WERI-Rb-1 (cell line): Measurements from ENCODE around the gene MUSK.

Experiments
- DNase-seq: peaks from one replicate; pipeline ENCODE4 v3.0.0-alpha.2; 2020
- H3K27ac ChIP-seq: fragments of 250-450 bp; sonication (Bioruptor Pico); 2 replicates; pipeline ENCODE4 v1.5.1; 2020; ENCODE audit warnings: mild to moderate bottlenecking, moderate library complexity
- H3K27me3 ChIP-seq: fragments of 250-450 bp; sonication (Bioruptor Pico); 2 replicates; pipeline ENCODE4 v1.5.1; 2021; ENCODE audit warnings: mild to moderate bottlenecking, low read depth, moderate library complexity; ENCODE audit not compliant: insufficient read depth, severe bottlenecking
- H3K36me3 ChIP-seq: fragments of 250-450 bp; sonication (Bioruptor Pico); 2 replicates; pipeline ENCODE4 v1.5.1; 2020; ENCODE audit warnings: mild to moderate bottlenecking, moderate library complexity
- H3K4me3 ChIP-seq: 2 replicates; pipeline ENCODE4 v1.5.1; 2011; ENCODE audit warnings: low read depth, mild to moderate bottlenecking, control low read depth, low read length
- H3K9me3 ChIP-seq: fragments of 250-450 bp; sonication (Bioruptor Pico); 2 replicates; pipeline ENCODE4 v1.5.1; 2021; ENCODE audit warnings: mild to moderate bottlenecking, moderate library complexity; ENCODE audit not compliant: severe bottlenecking
- TF ChIP-seq, protein P1 (sequence below): IDR thresholded peaks from 2 replicates; pipeline ENCODE4 v1.5.1; 2011; ENCODE audit warnings: low read depth, mild to moderate bottlenecking, control low read depth, inconsistent platforms, low read length

MUSK gene

DNA sequence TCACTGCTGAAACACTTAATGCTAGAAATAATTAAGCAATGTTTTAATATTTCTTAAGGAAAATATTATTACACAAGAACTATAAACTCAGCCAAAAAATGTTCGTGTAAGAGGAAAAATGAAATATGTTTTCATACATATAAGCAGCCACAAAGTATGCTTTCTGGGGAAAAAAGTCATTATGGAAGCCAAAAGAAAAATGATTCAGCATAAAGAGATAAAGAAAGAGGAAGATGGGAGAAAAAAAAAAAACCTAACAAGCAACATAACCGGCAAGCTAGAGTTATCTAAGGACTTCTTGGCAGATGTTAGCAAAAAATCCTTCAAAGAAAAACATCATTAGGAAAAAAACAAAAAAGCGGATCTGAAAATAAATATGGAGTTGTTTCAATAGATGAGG is 179.1 kb downstream of the MUSK start:
- H3K27me3 ChIP-seq: peaks cover 65% of the 10 kb centered on the region
- TF ChIP-seq, protein P1, sequence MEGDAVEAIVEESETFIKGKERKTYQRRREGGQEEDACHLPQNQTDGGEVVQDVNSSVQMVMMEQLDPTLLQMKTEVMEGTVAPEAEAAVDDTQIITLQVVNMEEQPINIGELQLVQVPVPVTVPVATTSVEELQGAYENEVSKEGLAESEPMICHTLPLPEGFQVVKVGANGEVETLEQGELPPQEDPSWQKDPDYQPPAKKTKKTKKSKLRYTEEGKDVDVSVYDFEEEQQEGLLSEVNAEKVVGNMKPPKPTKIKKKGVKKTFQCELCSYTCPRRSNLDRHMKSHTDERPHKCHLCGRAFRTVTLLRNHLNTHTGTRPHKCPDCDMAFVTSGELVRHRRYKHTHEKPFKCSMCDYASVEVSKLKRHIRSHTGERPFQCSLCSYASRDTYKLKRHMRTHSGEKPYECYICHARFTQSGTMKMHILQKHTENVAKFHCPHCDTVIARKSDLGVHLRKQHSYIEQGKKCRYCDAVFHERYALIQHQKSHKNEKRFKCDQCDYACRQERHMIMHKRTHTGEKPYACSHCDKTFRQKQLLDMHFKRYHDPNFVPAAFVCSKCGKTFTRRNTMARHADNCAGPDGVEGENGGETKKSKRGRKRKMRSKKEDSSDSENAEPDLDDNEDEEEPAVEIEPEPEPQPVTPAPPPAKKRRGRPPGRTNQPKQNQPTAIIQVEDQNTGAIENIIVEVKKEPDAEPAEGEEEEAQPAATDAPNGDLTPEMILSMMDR: no peak
- H3K4me3 ChIP-seq: no peak overlapping the region
- DNase-seq: no peak
- no peak overlapping the region for H3K27ac ChIP-seq
- no peaks in the 10 kb centered on the region for H3K9me3 ChIP-seq
- no peaks in the 10 kb centered on the region for H3K36me3 ChIP-seq

DNA sequence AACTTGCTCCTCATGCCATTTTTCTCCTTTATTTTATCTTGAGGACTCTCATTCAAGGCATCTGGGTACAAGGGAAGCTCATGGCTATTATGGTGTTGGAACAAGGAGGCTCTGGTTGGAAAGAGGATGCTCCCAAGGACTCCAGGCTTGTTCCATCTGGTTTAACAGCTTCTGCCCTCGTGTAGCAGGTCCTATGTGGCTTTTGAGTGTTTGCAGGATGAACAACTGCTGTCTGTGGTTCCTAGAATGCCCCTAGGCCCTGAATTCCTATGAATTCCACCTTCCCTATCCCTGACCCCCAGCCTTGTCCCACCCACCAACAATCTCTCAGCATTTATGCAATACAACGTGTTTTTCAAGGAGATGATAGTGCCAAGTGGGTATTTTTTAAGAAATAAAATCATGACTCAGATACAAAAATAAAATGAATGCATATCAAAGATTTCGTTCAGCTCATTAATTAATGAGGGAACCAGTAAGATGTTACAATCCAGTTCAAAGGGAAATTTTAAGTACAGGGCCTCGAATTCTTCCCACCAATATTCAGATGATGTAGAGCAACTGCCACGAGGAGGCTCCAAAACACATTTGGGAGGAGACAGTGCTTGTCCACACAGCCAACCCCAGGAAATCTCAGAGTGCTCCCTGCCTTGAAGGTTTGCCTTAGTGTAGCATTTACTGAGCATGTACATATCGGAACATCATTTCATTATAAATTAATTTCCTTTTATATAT is 182.0 kb downstream of the MUSK start:
- H3K36me3 ChIP-seq: no peaks in the 10 kb centered on the region
- DNase-seq: no peak
- TF ChIP-seq, protein P1: no peak
- H3K9me3 ChIP-seq: no peaks in the 10 kb centered on the region
- H3K27me3 ChIP-seq: peaks cover 51% of the 10 kb centered on the region
- no peak overlapping the region for H3K4me3 ChIP-seq
- no peak overlapping the region for H3K27ac ChIP-seq
